ENCODE measurements around the gene IL17A.
"Not testable (repeated sequence)": the region's sequence is repeated elsewhere in the genome, so short reads cannot be mapped to it uniquely, and the experiment has no call there.

Gene IL17A

DNA sequence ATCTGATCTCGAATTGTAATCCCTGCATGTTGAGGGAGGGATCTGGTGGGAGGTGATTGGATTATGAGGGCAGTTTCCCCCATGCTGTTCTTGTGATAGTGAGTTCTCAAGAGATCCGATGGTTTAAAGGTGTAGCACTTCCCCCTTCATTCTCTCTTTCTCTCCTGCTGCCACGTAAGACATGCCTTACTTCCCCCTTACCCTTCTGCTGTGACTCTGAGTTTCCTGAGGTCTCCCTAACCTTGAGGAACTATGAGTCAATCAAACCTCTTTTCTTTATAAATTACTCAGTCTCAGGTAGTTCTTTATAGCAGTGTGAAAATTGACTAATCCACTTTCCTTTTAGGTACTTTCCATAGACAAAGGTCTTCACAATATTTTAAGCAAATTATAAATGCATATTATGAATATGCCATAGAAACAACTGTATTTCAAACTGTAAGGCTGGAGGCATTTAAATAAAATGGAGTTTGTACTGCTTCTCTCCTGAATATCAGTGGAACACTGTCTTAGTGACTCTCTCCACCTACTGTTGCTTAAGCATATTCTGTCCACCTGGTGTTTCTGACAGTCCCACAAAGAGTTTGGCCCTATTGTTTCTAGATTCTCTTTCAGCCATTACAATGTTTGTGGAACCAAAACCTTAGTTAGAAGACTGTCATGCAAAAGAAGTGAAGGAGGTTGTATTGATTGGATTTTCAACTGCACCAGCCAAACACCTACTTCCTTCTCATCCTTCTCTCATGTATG is 24.3 kb upstream of the IL17A start:
- TF ChIP-seq, protein P1, sequence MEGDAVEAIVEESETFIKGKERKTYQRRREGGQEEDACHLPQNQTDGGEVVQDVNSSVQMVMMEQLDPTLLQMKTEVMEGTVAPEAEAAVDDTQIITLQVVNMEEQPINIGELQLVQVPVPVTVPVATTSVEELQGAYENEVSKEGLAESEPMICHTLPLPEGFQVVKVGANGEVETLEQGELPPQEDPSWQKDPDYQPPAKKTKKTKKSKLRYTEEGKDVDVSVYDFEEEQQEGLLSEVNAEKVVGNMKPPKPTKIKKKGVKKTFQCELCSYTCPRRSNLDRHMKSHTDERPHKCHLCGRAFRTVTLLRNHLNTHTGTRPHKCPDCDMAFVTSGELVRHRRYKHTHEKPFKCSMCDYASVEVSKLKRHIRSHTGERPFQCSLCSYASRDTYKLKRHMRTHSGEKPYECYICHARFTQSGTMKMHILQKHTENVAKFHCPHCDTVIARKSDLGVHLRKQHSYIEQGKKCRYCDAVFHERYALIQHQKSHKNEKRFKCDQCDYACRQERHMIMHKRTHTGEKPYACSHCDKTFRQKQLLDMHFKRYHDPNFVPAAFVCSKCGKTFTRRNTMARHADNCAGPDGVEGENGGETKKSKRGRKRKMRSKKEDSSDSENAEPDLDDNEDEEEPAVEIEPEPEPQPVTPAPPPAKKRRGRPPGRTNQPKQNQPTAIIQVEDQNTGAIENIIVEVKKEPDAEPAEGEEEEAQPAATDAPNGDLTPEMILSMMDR (IDR thresholded peaks at IDR 0.05) = no peak
- Mint-ChIP-seq H3K36me3 (ENCODE audit: low read depth) (no peaks in the 10 kb centered on the region), H3K9me3 (peaks cover 18% of the 10 kb centered on the region), H3K27me3 (ENCODE audit: low read depth, poor library complexity) (peaks cover 15% of the 10 kb centered on the region), H3K4me1 (no peaks in the 10 kb centered on the region), H3K4me3 (no peak overlapping the region), H3K27ac (no peak overlapping the region)
- DNase-seq = no peak

DNA sequence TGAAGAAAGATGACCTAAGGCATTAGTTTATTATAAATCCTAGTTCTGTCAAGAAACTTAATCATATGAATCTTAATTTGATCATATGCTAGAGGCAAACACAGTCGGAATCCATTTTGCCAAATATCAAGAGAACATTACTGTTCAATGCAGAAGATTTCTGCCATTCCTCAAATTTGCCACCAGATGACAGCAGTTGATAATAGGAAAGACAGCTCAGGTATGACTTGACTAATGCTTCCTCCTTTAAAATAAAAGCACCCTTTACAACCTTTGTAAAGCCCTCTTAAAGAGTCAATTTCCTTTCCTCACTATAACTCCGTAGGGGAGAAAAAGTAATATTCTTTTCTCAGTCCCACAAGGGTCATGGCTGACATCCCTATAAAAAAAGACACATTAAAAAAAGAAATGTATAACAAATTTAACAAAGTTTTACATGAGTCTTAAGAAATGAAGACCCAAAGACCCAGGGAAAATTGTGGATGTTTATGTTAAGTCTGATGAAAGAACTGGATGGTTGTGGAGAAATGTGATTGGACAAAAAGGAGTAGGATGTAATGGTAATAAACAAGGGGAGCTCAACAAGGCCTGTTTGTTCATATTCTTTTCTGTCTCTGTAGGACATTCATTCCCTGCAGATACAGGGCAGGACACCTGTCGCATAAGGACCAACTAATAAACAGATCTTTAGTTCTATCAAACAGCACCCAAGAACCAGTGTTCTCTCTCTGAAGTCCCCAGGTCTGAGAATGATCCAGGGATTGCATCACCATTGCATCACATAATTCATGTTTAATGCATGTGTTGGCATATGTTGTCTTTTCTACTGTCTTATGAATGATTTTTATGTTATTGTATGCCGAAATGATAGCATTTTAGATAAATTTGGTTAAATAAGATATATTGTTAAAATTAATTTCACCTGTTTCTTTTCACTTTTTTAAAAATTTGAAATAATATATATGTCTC is 23.0 kb upstream of the IL17A start:
- peaks cover 17% of the 10 kb centered on the region for H3K27me3 Mint-ChIP-seq (ENCODE audit: low read depth, poor library complexity)
- H3K36me3 Mint-ChIP-seq (ENCODE audit: low read depth) = no peaks in the 10 kb centered on the region
- DNase-seq = no peak
- H3K9me3 Mint-ChIP-seq = peaks cover 18% of the 10 kb centered on the region
- TF ChIP-seq, protein P1 (IDR thresholded peaks at IDR 0.05) = no peak
- no peaks in the 10 kb centered on the region for H3K4me1 Mint-ChIP-seq
- no peak overlapping the region for H3K4me3 Mint-ChIP-seq
- H3K27ac Mint-ChIP-seq = no peak overlapping the region

DNA sequence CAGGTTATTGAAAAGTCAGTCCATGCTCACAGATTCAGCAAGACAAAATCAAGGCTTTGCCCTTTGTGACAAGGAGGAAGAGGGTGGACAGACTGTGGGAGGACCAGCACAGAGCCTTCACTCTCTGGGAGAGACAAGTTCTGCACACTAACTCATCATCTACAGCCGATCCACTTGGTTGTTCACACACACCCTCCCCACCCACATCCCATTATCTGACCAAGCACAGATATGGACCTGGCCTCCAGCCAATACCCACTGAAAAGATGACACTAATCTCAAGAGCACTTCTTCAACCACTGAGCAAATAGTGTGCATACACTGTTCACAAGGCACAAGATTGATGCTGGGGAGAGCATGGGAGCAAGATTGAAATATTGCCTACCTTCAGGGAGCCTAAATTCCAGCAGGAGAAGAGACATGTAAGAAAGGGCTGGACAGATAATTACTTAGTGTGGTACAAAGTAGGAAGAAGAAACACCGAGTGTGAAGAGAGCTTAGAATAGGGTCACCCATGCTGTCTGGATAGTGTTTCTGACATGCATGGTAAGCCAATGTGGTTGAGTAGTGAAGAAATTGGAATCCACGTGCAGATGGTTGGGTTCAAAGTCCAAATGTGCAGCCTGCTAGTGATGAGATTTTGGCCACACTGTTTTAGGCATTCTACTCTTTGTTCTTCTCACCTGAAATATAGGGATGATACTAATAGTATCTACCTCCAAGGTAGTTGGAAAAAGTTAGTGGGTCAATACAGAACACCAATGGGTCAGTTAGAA is 21.7 kb upstream of the IL17A start:
- no peak for DNase-seq
- Mint-ChIP-seq H3K36me3 (ENCODE audit: low read depth) (no peaks in the 10 kb centered on the region), H3K27me3 (ENCODE audit: low read depth, poor library complexity) (peaks cover 17% of the 10 kb centered on the region), H3K27ac (no peak overlapping the region), H3K9me3 (peaks cover 29% of the 10 kb centered on the region), H3K4me1 (no peaks in the 10 kb centered on the region), H3K4me3 (no peak overlapping the region)
- TF ChIP-seq, protein P1 (IDR thresholded peaks at IDR 0.05) = no peak

DNA sequence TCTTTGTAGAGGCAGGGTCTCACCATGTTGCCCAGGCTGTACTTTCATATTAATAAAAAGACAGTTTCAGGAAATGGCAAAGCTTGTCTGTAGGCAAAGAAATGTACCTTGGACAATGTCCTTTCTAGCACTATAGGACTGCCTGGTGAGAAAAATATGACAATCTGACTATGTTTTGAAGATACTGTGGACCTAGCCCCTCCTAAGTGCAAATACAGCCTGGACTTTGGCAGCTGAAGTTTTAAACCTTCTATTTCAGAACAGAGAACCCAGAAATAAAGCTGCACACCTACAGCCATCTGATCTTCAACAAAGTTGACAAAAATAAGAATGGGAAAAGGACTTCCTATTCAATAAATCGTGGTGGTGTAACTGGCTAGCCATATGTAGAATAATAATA is 18.9 kb upstream of the IL17A start:
- Mint-ChIP-seq H3K9me3 (peaks cover 23% of the 10 kb centered on the region), H3K4me1 (no peaks in the 10 kb centered on the region), H3K27ac (no peak overlapping the region), H3K4me3 (no peak overlapping the region), H3K36me3 (ENCODE audit: low read depth) (no peaks in the 10 kb centered on the region), H3K27me3 (ENCODE audit: low read depth, poor library complexity) (peaks cover 16% of the 10 kb centered on the region)
- no peak for DNase-seq
- TF ChIP-seq, protein P1 (IDR thresholded peaks at IDR 0.05) = no peak

DNA sequence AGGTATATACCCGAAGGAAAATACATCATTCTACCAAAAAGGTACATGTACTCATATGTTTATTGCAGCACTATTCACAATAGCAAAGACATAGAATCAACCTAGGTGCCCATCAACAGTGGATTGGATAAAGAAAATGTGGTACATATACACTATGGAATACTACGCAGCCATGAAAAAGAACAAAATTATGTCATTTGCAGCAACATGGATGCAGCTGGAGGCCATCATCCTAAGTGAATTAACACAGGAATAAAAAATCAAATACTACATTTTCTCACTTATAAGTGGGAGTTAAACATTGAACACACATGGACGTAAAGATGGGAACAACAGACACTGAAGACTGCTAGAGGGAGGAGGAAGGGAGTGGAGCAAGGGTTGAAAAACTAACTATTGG is 17.8 kb upstream of the IL17A start:
- H3K36me3 Mint-ChIP-seq (ENCODE audit: low read depth); H3K27ac Mint-ChIP-seq; H3K4me1 Mint-ChIP-seq; DNase-seq; H3K4me3 Mint-ChIP-seq: not testable (repeated sequence)
- Mint-ChIP-seq H3K27me3 (ENCODE audit: low read depth, poor library complexity) (peaks cover 16% of the 10 kb centered on the region), H3K9me3 (peaks cover 23% of the 10 kb centered on the region)

DNA sequence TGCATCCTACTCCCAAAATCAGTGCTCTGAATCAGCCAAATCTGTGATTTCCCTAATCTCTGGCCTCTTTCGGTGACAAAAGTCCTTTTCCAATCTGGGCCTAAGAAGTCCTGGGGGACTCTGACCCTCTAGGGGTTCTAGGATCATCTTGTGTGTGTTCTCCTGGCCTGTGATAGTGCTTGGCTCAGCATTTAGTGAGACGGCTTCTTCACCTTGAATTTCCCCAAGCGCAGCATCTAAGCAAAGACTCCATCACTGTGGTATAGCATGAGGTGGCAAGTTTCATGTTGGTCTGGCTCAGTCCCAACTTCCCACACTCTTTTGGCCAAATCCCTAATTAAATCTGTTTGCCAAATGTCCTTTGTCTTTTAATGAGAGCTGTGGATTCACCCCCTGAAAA is 12.1 kb upstream of the IL17A start:
- Mint-ChIP-seq H3K4me1 (no peaks in the 10 kb centered on the region), H3K9me3 (peaks cover 15% of the 10 kb centered on the region), H3K36me3 (ENCODE audit: low read depth) (no peaks in the 10 kb centered on the region), H3K4me3 (no peak overlapping the region), H3K27me3 (ENCODE audit: low read depth, poor library complexity) (peaks cover 3% of the 10 kb centered on the region), H3K27ac (no peak overlapping the region)
- TF ChIP-seq, protein P1 (IDR thresholded peaks at IDR 0.05) = no peak
- no peak for DNase-seq
